ENCODE measurements around the gene CCNL2. TPM values are rescaled to one million over a fixed set of nuclear protein-coding genes. Genes with fewer than 3 reads are reported as not detected.
A peak's percentile ranks its signal among the peaks of the same experiment; 100 is the strongest.

The CCNL2 gene
- total and polyA plus RNA-seq, 2 of the 13 experiments (the other 11 are each of a cell fraction or from before 2014, with no cell fraction given), result 105 to 340 TPM

- no peak for TF ChIP-seq THAP7 (CRISPR knock-in tag; IDR thresholded peaks at IDR 0.05)
- TF ChIP-seq JDP2 (CRISPR knock-in tag; IDR thresholded peaks at IDR 0.05; ENCODE audit: borderline replicate concordance), result no peak
- no peak for TF ChIP-seq ZNF484 (CRISPR knock-in tag; IDR thresholded peaks at IDR 0.05; ENCODE audit: borderline replicate concordance, low read depth)
- no peak for TF ChIP-seq ZNF343 (CRISPR knock-in tag; IDR thresholded peaks at IDR 0.05)
- TF ChIP-seq, protein P1, sequence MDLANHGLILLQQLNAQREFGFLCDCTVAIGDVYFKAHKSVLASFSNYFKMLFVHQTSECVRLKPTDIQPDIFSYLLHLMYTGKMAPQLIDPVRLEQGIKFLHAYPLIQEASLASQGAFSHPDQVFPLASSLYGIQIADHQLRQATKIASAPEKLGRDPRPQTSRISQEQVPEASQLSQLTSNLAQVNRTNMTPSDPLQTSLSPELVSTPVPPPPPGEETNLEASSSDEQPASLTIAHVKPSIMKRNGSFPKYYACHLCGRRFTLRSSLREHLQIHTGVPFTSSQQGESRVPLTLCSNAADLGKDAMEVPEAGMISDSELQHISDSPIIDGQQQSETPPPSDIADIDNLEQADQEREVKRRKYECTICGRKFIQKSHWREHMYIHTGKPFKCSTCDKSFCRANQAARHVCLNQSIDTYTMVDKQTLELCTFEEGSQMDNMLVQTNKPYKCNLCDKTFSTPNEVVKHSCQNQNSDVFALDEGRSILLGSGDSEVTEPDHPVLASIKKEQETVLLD (CRISPR knock-in tag; IDR thresholded peaks at IDR 0.05; ENCODE audit: low read depth), result no peak
- TF ChIP-seq TAF1 (CRISPR knock-in tag; IDR thresholded peaks at IDR 0.05), result no peak
- no peak for TF ChIP-seq POLR2G (IDR thresholded peaks at IDR 0.05; ENCODE audit: low read depth, low read length)
- TF ChIP-seq ZNF33B (CRISPR knock-in tag; IDR thresholded peaks at IDR 0.05), result no peak
- no peak for TF ChIP-seq MIER2 (CRISPR knock-in tag; IDR thresholded peaks at IDR 0.05)
Observed at GRCh38 chr1:1337793-1338147, 61.4 kb downstream of the CCNL2 start (continued).

- in situ Hi-C loops (cut with HindIII; ENCODE audit: extremely low pct_ligation_motif_present, low pct_unique_long_range_greater_than_20kb), result no loop called here
Observed at GRCh38 chr1:1336931-1337792, 62.0 kb downstream of the CCNL2 start.

More at GRCh38 chr1:1336931-1337792, 62.0 kb downstream of the CCNL2 start:
- H2AFZ ChIP-seq (ENCODE audit: low read length), result no peak overlapping the region
- H3K27ac ChIP-seq (ENCODE audit: extremely low read length, insufficient read depth, low read length), result no peak overlapping the region
- peaks cover 13 to 26% of the 10 kb centered on the region in 2 experiments for H3K36me3 ChIP-seq (replicated peaks in 1 of 2; ENCODE audit: control insufficient read depth in 1 of 2, insufficient read depth in 2 of 2, low read length in 2 of 2)
- BruUV-seq (replicated peaks), result no TSS peak
- no peaks in the 10 kb centered on the region for H3K27me3 ChIP-seq (ENCODE audit: control insufficient read depth in 1 of 2, insufficient read depth in 2 of 2, low read length in 2 of 2)
- WGBS (ENCODE audit: low lambda C conversion rate), result 96% methylated on average over 18 of the region's 32 CpGs
- no peak overlapping the region for H3K9ac ChIP-seq (ENCODE audit: insufficient read depth, low read depth, low read length)
- POLR2A ChIA-PET, result interaction anchor here (0.9 to 3.9 kb wide), 4 partner anchors 11 to 62 kb away, joined by 3 to 12 read pairs (median 4); partner anchors contain the start of genes AURKAIP1, CCNL2 and DVL1
- ATAC-seq (no peak), DNase-seq (ENCODE audit: low spot score) (no peak), FAIRE-seq (no peak)
- H3K4me2 ChIP-seq (ENCODE audit: low read depth, low read length), result no peak overlapping the region
- intact Hi-C loops (cut with micrococcal nuclease; ENCODE audit: unreplicated experiment), result no loop called here
- no peak overlapping the region for H3K4me3 ChIP-seq (replicated peaks in 1 of 3; ENCODE audit: insufficient read depth in 1 of 3, low read depth in 2 of 3, low read length in 3 of 3)
- CTCF ChIA-PET (ENCODE audit: low intra/inter-chr PET ratio, low total read pairs), result no interaction called here
- H4K20me1 ChIP-seq (ENCODE audit: insufficient read depth, low read length), result peaks cover 7% of the 10 kb centered on the region; the same call in 1 of the 2 replicates
- H3K9me3 ChIP-seq (ENCODE audit: low read length), result no peaks in the 10 kb centered on the region
- TF ChIP-seq JUND (CRISPR knock-in tag; IDR thresholded peaks at IDR 0.05) (no peak), RBFOX2 (IDR thresholded peaks at IDR 0.05; ENCODE audit: low read depth, low read length) (peak; percentile 45; the same call in 1 of the 2 replicates), ZNF121 (CRISPR knock-in tag; IDR thresholded peaks at IDR 0.05) (no peak), AGO2 (optimal IDR thresholded peaks at IDR 0.05; ENCODE audit: low read depth, low read length) (peak; percentile 50), KLF16 (CRISPR knock-in tag; IDR thresholded peaks at IDR 0.05) (no peak), ZNF703 (CRISPR knock-in tag; IDR thresholded peaks at IDR 0.05; ENCODE audit: borderline replicate concordance) (no peak), ZKSCAN1 (IDR thresholded peaks at IDR 0.05; ENCODE audit: low read length) (no peak), ZNF589 (CRISPR knock-in tag; conservative IDR thresholded peaks at IDR 0.05) (no peak), ZNF558 (CRISPR knock-in tag; IDR thresholded peaks at IDR 0.05; ENCODE audit: borderline replicate concordance) (no peak), ZBTB33 (CRISPR knock-in tag; IDR thresholded peaks at IDR 0.05) (peak; percentile 88), SMARCC2 (IDR thresholded peaks at IDR 0.05) (no peak)
- no peaks in the 10 kb centered on the region; the same call in 1 of the 2 replicates for H3K4me1 ChIP-seq (ENCODE audit: insufficient read depth, low read length)
- H3K79me2 ChIP-seq (ENCODE audit: insufficient read depth, low read length), result no peaks in the 10 kb centered on the region
